Epithelial cell of prostate (primary cell): ENCODE measurements around the gene DDX28.

Experiments used
- DNase-seq: peaks from one replicate; pipeline ENCODE4 v3.0.0-alpha.2; 2011; ENCODE audit warnings: low read depth, low spot score
- H3K27ac ChIP-seq: fragments of 450-650 bp; 2 replicates; pipeline ENCODE4 v1.5.1; 2017; ENCODE audit warnings: mild to moderate bottlenecking

DDX28 gene

GRCh38 chr16:68022728-68023537 is at the start of gene DDX28, which contains the start of gene DUS2:
TSS of gene DDX28 (minus strand) at chr16:68023232. CDS start at chr16:68023202, 30 bp downstream.
TSS of gene DUS2 (plus strand) at chr16:68023284. CDS start at chr16:68038024, 14,740 bp downstream.
- peak within 1 kb of the TSS; percentile 70 for H3K27ac ChIP-seq
- peak; percentile 75 for DNase-seq

GRCh38 chr16:68072038-68072695 is 49.1 kb upstream of the DDX28 start:
- H3K27ac ChIP-seq, result peak overlapping the region; percentile 30
- peak; percentile 84 for DNase-seq

GRCh38 chr16:68071518-68071901 is 48.5 kb upstream of the DDX28 start:
- no peak for DNase-seq
- H3K27ac ChIP-seq, result peak overlapping the region; percentile 30

GRCh38 chr16:68070806-68071517 is 47.9 kb upstream of the DDX28 start:
- no peak for DNase-seq
- no peak overlapping the region for H3K27ac ChIP-seq

GRCh38 chr16:68070249-68070730 is 47.3 kb upstream of the DDX28 start:
- no peak overlapping the region for H3K27ac ChIP-seq
- DNase-seq, result no peak

GRCh38 chr16:68069511-68070248 is 46.6 kb upstream of the DDX28 start:
- H3K27ac ChIP-seq, result no peak overlapping the region
- DNase-seq, result no peak

- DNase-seq, result no peak
- H3K27ac ChIP-seq, result no peak overlapping the region
These were observed 45.9 kb upstream of the DDX28 start for GRCh38 chr16:68068926-68069325.

GRCh38 chr16:68066763-68067162 is 43.7 kb upstream of the DDX28 start:
- H3K27ac ChIP-seq, result no peak overlapping the region
- DNase-seq, result no peak

- H3K27ac ChIP-seq, result no peak overlapping the region
- DNase-seq, result no peak
These were observed 42.8 kb upstream of the DDX28 start for GRCh38 chr16:68065716-68066305.

GRCh38 chr16:68064791-68065365 is 41.8 kb upstream of the DDX28 start:
- no peak overlapping the region for H3K27ac ChIP-seq
- DNase-seq, result no peak

- H3K27ac ChIP-seq, result no peak overlapping the region
- no peak for DNase-seq
These were observed 39.9 kb upstream of the DDX28 start for GRCh38 chr16:68062910-68063393.

- no peak overlapping the region for H3K27ac ChIP-seq
These were observed 38.4 kb upstream of the DDX28 start for GRCh38 chr16:68061396-68061795.

GRCh38 chr16:68059804-68060203 is 36.8 kb upstream of the DDX28 start:
- no peak overlapping the region for H3K27ac ChIP-seq
- DNase-seq, result no peak

More at GRCh38 chr16:68061396-68061795, 38.4 kb upstream of the DDX28 start:
- DNase-seq, result no peak

GRCh38 chr16:68055395-68055794 is 32.4 kb upstream of the DDX28 start:
- no peak for DNase-seq

GRCh38 chr16:68049449-68049848 is 26.4 kb upstream of the DDX28 start:
- no peak overlapping the region for H3K27ac ChIP-seq
- DNase-seq, result no peak

More at GRCh38 chr16:68055395-68055794, 32.4 kb upstream of the DDX28 start:
- H3K27ac ChIP-seq, result no peak overlapping the region

GRCh38 chr16:68047987-68048386 is 25.0 kb upstream of the DDX28 start:
- H3K27ac ChIP-seq, result no peak overlapping the region
- no peak for DNase-seq

GRCh38 chr16:68046106-68046505 is 23.1 kb upstream of the DDX28 start:
- DNase-seq, result no peak

GRCh38 chr16:68041783-68042182 is 18.8 kb upstream of the DDX28 start:
- no peak for DNase-seq
- no peak overlapping the region for H3K27ac ChIP-seq

More at GRCh38 chr16:68046106-68046505, 23.1 kb upstream of the DDX28 start:
- H3K27ac ChIP-seq, result no peak overlapping the region
